Lower leg skin (tissue), 4 donors: ENCODE results near the gene FAM240A. TPM values are rescaled to one million over a fixed set of nuclear protein-coding genes. Genes with fewer than 3 reads are reported as not detected.

Experiments used
- DNase-seq, 2 donors: peaks; one replicate each; pipeline ENCODE4 v3.0.0-alpha.2; 2019; ENCODE audit warnings: low spot score in 2 of 2
- H3K4me3 ChIP-seq: fragments of 200-600 bp; sonication (generic); 2 replicates; pipeline ENCODE4 v1.5.1; 2017; ENCODE audit warnings: mild to moderate bottlenecking, low read depth; ENCODE audit not compliant: poor library complexity, severe bottlenecking
- POLR2A ChIP-seq, 2 donors: fragments of 450-650 bp; IDR thresholded peaks; one replicate each; pipeline ENCODE4 v1.6.1; 2016 to 2017; ENCODE audit warnings: antibody characterized with exemption in 2 of 2, mild to moderate bottlenecking in 1 of 2, moderate library complexity in 1 of 2
- WGBS, 2 donors: methylation state at CpG; one replicate each; pipeline ENCODE4 v1.1.5; 2018; 5-methylcytosine and 5-hydroxymethylcytosine counted together
- intact Hi-C: fragments of 100-400 bp; cut with DNase I; formaldehyde crosslinking; loops from one replicate; pipeline ENCODE4 v1.15.0; 2023; ENCODE audit warnings: low total_unique reads
- total RNA-seq, 4 donors: library from RNA; depleted of rRNA; stranded (reverse); fragments of >200 nt; gene quantifications; one replicate each; pipeline ENCODE4 v1.1.0, GENCODE V29; 2016
- TF ChIP-seq, protein P1 (sequence below), 3 donors: fragments of 450-650 bp; IDR thresholded peaks; one replicate each; pipeline ENCODE4 v1.5.1; 2016; ENCODE audit warnings: antibody characterized with exemption in 3 of 3, mild to moderate bottlenecking in 3 of 3, moderate library complexity in 2 of 3

The FAM240A gene
- total RNA-seq, 4 donors from 2014 or later: 0.42 TPM; not detected in 3

DNA sequence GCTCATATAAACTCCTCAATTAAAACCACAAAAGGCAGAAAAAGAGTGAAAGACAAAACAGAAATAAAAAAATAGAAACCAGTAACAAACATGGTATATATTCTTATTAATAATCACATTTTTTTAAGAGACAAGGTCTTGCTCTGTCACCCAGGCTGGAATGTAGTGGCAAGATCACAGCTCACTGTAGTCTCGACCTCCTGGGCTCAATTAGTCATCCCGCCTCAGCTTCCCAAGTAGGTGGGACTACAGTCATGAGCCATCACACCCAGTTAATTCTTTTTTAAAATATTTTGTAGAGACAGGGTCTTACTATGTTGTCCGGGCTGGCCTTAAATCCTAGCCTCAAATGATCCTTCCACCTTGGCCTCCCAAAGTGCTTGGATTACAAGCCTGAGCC lies 37.1 kb downstream of the FAM240A start:
- 79 to 86% methylated on average over 3 of the region's 3 CpGs for WGBS, 2 donors
- no peak for DNase-seq
- TF ChIP-seq POLR2A (IDR thresholded peaks at IDR 0.05): no peak
- TF ChIP-seq, protein P1, sequence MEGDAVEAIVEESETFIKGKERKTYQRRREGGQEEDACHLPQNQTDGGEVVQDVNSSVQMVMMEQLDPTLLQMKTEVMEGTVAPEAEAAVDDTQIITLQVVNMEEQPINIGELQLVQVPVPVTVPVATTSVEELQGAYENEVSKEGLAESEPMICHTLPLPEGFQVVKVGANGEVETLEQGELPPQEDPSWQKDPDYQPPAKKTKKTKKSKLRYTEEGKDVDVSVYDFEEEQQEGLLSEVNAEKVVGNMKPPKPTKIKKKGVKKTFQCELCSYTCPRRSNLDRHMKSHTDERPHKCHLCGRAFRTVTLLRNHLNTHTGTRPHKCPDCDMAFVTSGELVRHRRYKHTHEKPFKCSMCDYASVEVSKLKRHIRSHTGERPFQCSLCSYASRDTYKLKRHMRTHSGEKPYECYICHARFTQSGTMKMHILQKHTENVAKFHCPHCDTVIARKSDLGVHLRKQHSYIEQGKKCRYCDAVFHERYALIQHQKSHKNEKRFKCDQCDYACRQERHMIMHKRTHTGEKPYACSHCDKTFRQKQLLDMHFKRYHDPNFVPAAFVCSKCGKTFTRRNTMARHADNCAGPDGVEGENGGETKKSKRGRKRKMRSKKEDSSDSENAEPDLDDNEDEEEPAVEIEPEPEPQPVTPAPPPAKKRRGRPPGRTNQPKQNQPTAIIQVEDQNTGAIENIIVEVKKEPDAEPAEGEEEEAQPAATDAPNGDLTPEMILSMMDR (IDR thresholded peaks at IDR 0.05): no peak
- no peak overlapping the region for H3K4me3 ChIP-seq
- intact Hi-C loops: no loop called here

DNA sequence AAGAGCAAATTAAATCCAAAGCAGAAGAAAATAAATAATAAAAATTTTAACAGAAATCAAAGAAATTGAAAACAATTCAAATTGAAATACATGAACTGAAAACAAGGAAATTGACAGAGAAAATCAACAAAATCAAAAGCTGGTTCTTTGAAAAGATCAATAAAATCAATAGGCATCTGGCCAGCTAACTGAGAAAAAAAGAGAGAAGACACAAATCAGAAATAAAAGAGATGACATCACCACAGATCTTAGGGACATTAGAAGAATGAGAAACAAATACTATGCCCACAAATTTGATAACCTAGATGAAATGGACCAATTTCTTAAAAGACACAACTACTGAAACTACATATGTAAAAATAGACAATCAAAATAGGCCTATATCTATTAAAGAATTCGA lies 38.8 kb downstream of the FAM240A start:
- 64 to 67% methylated on average over 1 of the region's 1 CpG for WGBS, 2 donors
- no peak for DNase-seq

DNA sequence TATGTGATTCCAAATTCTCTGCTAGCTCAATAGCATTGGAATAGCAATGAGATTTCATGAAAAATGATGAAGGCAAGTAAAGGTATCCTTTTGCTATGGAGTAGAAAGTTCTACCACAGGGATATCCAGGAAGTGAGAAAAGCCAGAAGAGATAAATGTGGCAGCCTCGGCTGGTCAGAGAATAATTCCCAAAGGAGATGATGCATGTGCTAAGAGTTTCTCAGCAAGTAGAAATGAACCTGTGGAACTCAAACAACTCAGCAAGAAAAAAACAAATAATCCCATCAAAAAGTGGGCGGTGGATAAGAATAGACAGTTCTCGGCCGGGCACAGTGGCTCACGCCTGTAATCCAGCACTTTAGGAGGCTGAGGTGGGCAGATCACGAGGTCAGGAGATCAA lies 42.9 kb downstream of the FAM240A start:
- 83 to 84% methylated on average over 6 of the region's 6 CpGs for WGBS, 2 donors
- intact Hi-C loops: no loop called here
- H3K4me3 ChIP-seq: no peak overlapping the region
- no peak for DNase-seq
- TF ChIP-seq, protein P1 (IDR thresholded peaks at IDR 0.05): no peak
- TF ChIP-seq POLR2A (IDR thresholded peaks at IDR 0.05): no peak

More for the DNA sequence above, 38.8 kb downstream of the FAM240A start:
- no peak for TF ChIP-seq POLR2A (IDR thresholded peaks at IDR 0.05)
- TF ChIP-seq, protein P1 (IDR thresholded peaks at IDR 0.05): no peak
- intact Hi-C loops: no loop called here
- H3K4me3 ChIP-seq: no peak overlapping the region

DNA sequence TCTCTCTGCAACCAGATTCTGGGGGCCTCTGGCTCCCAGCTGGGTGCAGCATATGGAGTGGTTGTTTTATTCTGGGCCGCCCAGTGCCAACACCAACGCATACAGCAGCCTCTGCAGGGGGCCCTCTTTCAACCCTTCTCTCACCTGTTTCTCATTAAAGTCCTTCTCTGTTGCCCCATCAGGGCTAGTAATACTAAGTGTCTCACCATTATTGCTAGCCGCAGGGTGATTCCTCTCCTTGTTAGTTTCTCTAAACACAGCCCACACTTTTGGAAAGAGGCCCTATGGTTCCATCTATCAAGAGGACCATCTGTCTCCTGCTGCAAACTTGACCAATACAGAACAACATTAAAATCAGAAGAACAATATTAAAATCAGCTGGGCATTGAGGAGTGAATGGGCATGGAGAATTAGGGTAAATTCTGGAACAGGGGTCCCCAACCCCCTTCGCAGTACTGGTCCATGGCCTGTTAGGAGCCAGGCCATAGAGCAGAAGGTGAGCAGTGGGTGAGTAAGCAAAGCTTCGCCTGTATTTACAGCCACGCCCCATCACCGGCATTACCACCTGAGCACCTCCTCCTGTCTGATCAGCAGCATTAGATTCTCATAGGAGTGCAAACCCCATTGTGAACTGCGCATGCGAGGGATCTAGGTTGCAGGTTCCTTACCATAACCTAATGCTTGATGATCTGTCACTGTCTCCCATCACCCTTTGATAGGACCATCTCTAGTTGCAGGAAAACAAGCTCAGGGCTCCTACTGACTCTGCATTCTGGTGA lies 44.6 kb downstream of the FAM240A start:
- no peak for TF ChIP-seq POLR2A (IDR thresholded peaks at IDR 0.05)
- TF ChIP-seq, protein P1 (IDR thresholded peaks at IDR 0.05): no peak
- WGBS, 2 donors: 72 to 75% methylated on average over 9 of the region's 9 CpGs
- intact Hi-C loops: no loop called here
- H3K4me3 ChIP-seq: no peak overlapping the region
- DNase-seq: no peak

DNA sequence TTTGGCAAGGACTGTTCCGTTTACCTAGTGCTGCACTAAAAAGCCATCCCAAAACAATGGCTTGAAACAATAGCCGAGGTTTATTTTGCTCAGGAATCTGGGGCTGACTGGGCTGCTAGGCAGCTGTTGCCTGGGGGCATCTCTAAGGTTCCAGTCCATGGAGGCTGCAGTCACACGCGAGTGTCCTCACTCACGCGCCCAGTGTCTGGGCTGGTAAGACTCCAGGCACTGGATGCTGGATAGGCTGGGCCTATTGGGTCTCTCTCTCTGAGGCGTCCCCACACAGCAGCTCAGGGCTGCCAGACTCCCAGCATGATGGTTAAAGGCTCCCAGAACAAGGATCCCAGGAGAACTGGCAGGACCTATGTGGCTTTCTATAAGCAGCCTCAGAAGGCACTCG lies 47.0 kb downstream of the FAM240A start:
- TF ChIP-seq, protein P1 (IDR thresholded peaks at IDR 0.05): no peak
- no peak for TF ChIP-seq POLR2A (IDR thresholded peaks at IDR 0.05)
- WGBS, 2 donors: 76 to 77% methylated on average over 8 of the region's 8 CpGs
- H3K4me3 ChIP-seq: no peak overlapping the region
- intact Hi-C loops: no loop called here
- peak in 1 of 2 donors; percentile 11 for DNase-seq

DNA sequence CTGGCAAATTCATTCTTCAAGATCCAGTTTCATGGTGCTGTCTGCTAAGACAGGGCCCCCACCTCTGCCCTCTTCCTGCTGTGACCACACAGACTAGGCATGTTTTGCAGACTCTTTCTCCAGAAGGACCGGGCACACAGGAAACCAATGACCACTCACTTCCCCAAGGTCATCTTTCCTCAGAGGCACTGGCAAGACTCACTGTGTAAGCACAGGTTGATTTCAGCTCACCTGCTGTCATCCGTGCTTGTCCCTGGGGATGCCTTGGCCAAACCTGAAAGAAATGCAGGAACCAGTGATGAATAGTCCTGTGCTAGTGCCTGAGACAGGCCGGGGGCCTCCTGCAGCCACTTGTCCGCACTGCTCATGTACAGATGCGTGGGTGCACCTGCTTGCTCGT lies 47.7 kb downstream of the FAM240A start:
- 81 to 89% methylated on average over 6 of the region's 6 CpGs for WGBS, 2 donors
- intact Hi-C loops: no loop called here
- H3K4me3 ChIP-seq: no peak overlapping the region
- TF ChIP-seq POLR2A (IDR thresholded peaks at IDR 0.05): no peak
- TF ChIP-seq, protein P1 (IDR thresholded peaks at IDR 0.05): no peak
- peak in 1 of 2 donors; percentile 79 for DNase-seq
